HepG2 (cell line): Measurements from ENCODE around the gene PSMC4. TPM values are rescaled to one million over a fixed set of nuclear protein-coding genes. Genes with fewer than 3 reads are reported as not detected.

Experiments
- ATAC-seq: fragments of 200-7000 bp; cut with Tn5 transposase; 3 replicates; pipeline ENCODE4 v1.9.1; 2020; ENCODE audit warnings: mild to moderate bottlenecking, moderate library complexity
- BruUV-seq: library from RNA; stranded (reverse); fragments of 400-500 nt; replicated peaks from 2 replicates; lab custom pipeline; 2021; lab: Mats Ljungman, UMichigan
- CTCF ChIA-PET: fragments of 300-600 bp; formaldehyde crosslinking; extraction: SDS; loops from one replicate; lab custom pipeline; 2021; ENCODE audit warnings: low total read pairs, inconsistent platforms, low intra/inter-chr PET ratio; lab: Yijun Ruan, JAX
- POLR2A ChIA-PET: fragments of 350-600 bp; sonication (Branson Sonifier 250); formaldehyde crosslinking; loops from one replicate; lab custom pipeline; 2020; ENCODE audit warnings: antibody characterized with exemption, inconsistent platforms; lab: Yijun Ruan, JAX
- DNase-seq: peaks from one replicate; pipeline ENCODE4 v3.0.0-alpha.2; 2015; ENCODE audit warnings: low spot score
- FAIRE-seq: peaks from 3 replicates; lab custom pipeline; 2011; peaks lifted over from hg19 to GRCh38; lab: Jason Lieb, UNC
- H2AFZ ChIP-seq: one replicate; pipeline ENCODE4 v1.6.1; 2011; ENCODE audit warnings: low read length, inconsistent platforms
- H3K27ac ChIP-seq: fragments of 300-600 bp; 3 replicates; pipeline ENCODE4 v1.8.0; 2011; ENCODE audit warnings: mixed run types, mild to moderate bottlenecking, mixed read lengths, low read length, inconsistent platforms; ENCODE audit not compliant: insufficient read depth; ENCODE audit errors: extremely low read length
- H3K27me3 ChIP-seq, 2 experiments: fragments of 200-600 bp in 1 of 2; 2 replicates in 1 of 2; 3 replicates in 1 of 2; pipeline versions ENCODE4 v1.6.0 to v1.8.0; 2011; ENCODE audit warnings: low read length in 2 of 2, mild to moderate bottlenecking in 2 of 2, moderate library complexity in 2 of 2, inconsistent platforms in 1 of 2; ENCODE audit not compliant: insufficient read depth in 2 of 2, control insufficient read depth in 1 of 2
- H3K36me3 ChIP-seq, 2 experiments: fragments of 200-600 bp in 1 of 2; replicated peaks in 1 of 2; 2 replicates in 1 of 2; 3 replicates in 1 of 2; pipeline versions ENCODE4 v1.5.1 to v1.8.0; 2011; ENCODE audit warnings: low read length in 2 of 2, inconsistent platforms in 1 of 2; ENCODE audit not compliant: insufficient read depth in 2 of 2, control insufficient read depth in 1 of 2
- H3K4me1 ChIP-seq: 2 replicates; pipeline ENCODE4 v1.5.1; 2012; ENCODE audit warnings: low read length, inconsistent platforms; ENCODE audit not compliant: insufficient read depth
- H3K4me2 ChIP-seq: 2 replicates; pipeline ENCODE4 v1.6.0; 2011; ENCODE audit warnings: low read depth, low read length, inconsistent platforms
- H3K4me3 ChIP-seq, 3 experiments: fragments of 200-600 bp in 1 of 3; sonication (generic), shearing (Covaris generic) in 1 of 3; replicated peaks in 1 of 3; 2 replicates each; pipeline ENCODE4 v1.5.1; 2011 to 2016; ENCODE audit warnings: low read length in 3 of 3, inconsistent platforms in 2 of 3, low read depth in 2 of 3, mild to moderate bottlenecking in 2 of 3, control low read depth in 1 of 3, mixed read lengths in 1 of 3; ENCODE audit not compliant: insufficient read depth in 1 of 3
- H3K79me2 ChIP-seq: one replicate; pipeline ENCODE4 v1.6.1; 2011; ENCODE audit warnings: low read length, inconsistent platforms; ENCODE audit not compliant: insufficient read depth
- H3K9ac ChIP-seq: 2 replicates; pipeline ENCODE4 v1.6.0; 2011; ENCODE audit warnings: mild to moderate bottlenecking, low read depth, low read length, inconsistent platforms; ENCODE audit not compliant: insufficient read depth
- H3K9me3 ChIP-seq: 2 replicates; pipeline ENCODE4 v1.5.1; 2012; ENCODE audit warnings: mild to moderate bottlenecking, low read length
- H4K20me1 ChIP-seq: 2 replicates; pipeline ENCODE4 v1.6.0; 2011; ENCODE audit warnings: inconsistent platforms, mild to moderate bottlenecking, low read length, moderate library complexity; ENCODE audit not compliant: insufficient read depth
- ASH2L ChIP-seq: fragments of 300-600, 200-600 bp; sonication (generic); IDR thresholded peaks from 2 replicates; pipeline ENCODE4 v1.7.0; 2017; ENCODE audit warnings: low read depth, mild to moderate bottlenecking, moderate library complexity, mixed read lengths, low read length; ENCODE audit not compliant: insufficient read length
- FOXP4 ChIP-seq: sonication (generic); formaldehyde crosslinking; IDR thresholded peaks from 2 replicates; pipeline ENCODE4 v1.4.0; 2020; ENCODE audit warnings: missing genetic modification reagents
- GATA4 ChIP-seq: sonication (generic); IDR thresholded peaks from 2 replicates; pipeline ENCODE4 v1.6.1; 2016; ENCODE audit warnings: antibody characterized with exemption, low read depth, borderline replicate concordance
- HNF1B ChIP-seq: sonication (generic); formaldehyde crosslinking; IDR thresholded peaks from 2 replicates; pipeline ENCODE4 v1.5.1; 2020; ENCODE audit warnings: mild to moderate bottlenecking, moderate library complexity, missing genetic modification reagents
- KDM1A ChIP-seq: IDR thresholded peaks from 2 replicates; pipeline ENCODE4 v1.6.1; 2016; ENCODE audit warnings: missing compliant biosample characterization
- LBX2 ChIP-seq: sonication (generic); formaldehyde crosslinking; IDR thresholded peaks from 2 replicates; pipeline ENCODE4 v1.5.0; 2020; ENCODE audit warnings: missing genetic modification reagents, mild to moderate bottlenecking, borderline replicate concordance
- NAIF1 ChIP-seq: sonication (generic); formaldehyde crosslinking; IDR thresholded peaks from 2 replicates; pipeline ENCODE4 v1.5.0; 2020; ENCODE audit warnings: mild to moderate bottlenecking, missing genetic modification reagents, borderline replicate concordance
- RNF219 ChIP-seq: sonication (generic); formaldehyde crosslinking; IDR thresholded peaks from 2 replicates; pipeline ENCODE4 v1.5.0; 2020; ENCODE audit warnings: mild to moderate bottlenecking, missing genetic modification reagents
- SKI ChIP-seq: fragments of 450-650 bp; IDR thresholded peaks from one replicate; pipeline ENCODE4 v1.6.1; 2018; ENCODE audit warnings: mild to moderate bottlenecking; ENCODE audit not compliant: partially characterized antibody
- SRY ChIP-seq: sonication (generic); formaldehyde crosslinking; IDR thresholded peaks from 2 replicates; pipeline ENCODE4 v1.8.0; 2022; ENCODE audit warnings: mild to moderate bottlenecking, missing genetic modification reagents
- SSRP1 ChIP-seq: IDR thresholded peaks from 2 replicates; pipeline ENCODE4 v1.6.1; 2016; ENCODE audit warnings: control low read depth
- TCF7 ChIP-seq: sonication (generic); IDR thresholded peaks from 2 replicates; pipeline ENCODE4 v1.6.1; 2016; ENCODE audit warnings: antibody characterized with exemption, low read depth
- TFDP1 ChIP-seq: IDR thresholded peaks from 2 replicates; pipeline ENCODE4 v1.6.1; 2016; ENCODE audit warnings: missing compliant biosample characterization, missing genetic modification reagents, borderline replicate concordance
- TRIM24 ChIP-seq: sonication (generic); formaldehyde crosslinking; IDR thresholded peaks from 2 replicates; pipeline ENCODE4 v1.8.0; 2022; ENCODE audit warnings: mild to moderate bottlenecking, missing genetic modification reagents
- ZFY ChIP-seq: sonication (generic); formaldehyde crosslinking; IDR thresholded peaks from 2 replicates; pipeline ENCODE4 v1.4.0; 2020; ENCODE audit warnings: missing genetic modification reagents
- ZNF605 ChIP-seq: sonication (generic); formaldehyde crosslinking; IDR thresholded peaks from 2 replicates; pipeline ENCODE4 v1.8.0; 2022; ENCODE audit warnings: mild to moderate bottlenecking, missing genetic modification reagents
- WGBS: methylation state at CpG from one replicate; pipeline ENCODE4 v1.1.6; 2017; ENCODE audit warnings: low lambda C conversion rate; 5-methylcytosine and 5-hydroxymethylcytosine counted together
- in situ Hi-C: cut with HindIII; loops from 2 replicates; pipeline ENCODE4 v1.10.0; 2017; ENCODE audit warnings: low pct_unique_long_range_greater_than_20kb; ENCODE audit not compliant: extremely low pct_ligation_motif_present
- intact Hi-C: fragments of 100-400 bp; cut with micrococcal nuclease; formaldehyde crosslinking; loops from one replicate; pipeline ENCODE4 v1.10.0; 2022; ENCODE audit not compliant: unreplicated experiment
- polyA plus RNA-seq, 8 experiments: library from polyadenylated mRNA; depleted of rRNA in 3 of 8; stranded (reverse) in 7 of 8; unstranded in 1 of 8; fragments of >200 nt; fragmentation: Illumina TruSeq in 4 of 8; extraction: Trizol in 4 of 8; gene quantifications; 2 replicates each; pipeline versions ENCODE4 v1.2.1 to v1.2.3, GENCODE V29; 2011 to 2016; ENCODE audit warnings: low read depth in 4 of 8, missing spikeins in 1 of 8, mixed read lengths in 1 of 8; ENCODE audit not compliant: insufficient read depth in 1 of 8
- total RNA-seq, 5 experiments: library from RNA; depleted of rRNA; stranded (reverse); fragments of >200 nt; fragmentation: Illumina TruSeq; extraction: Trizol; gene quantifications; 2 replicates each; pipeline ENCODE4 v1.2.3, GENCODE V29; 2016; ENCODE audit warnings: low read depth in 1 of 5

The PSMC4 gene
- total and polyA plus RNA-seq, 2 of the 13 experiments (the other 11 are each of a cell fraction or from before 2014, with no cell fraction given): 49.9 to 160 TPM

GRCh38 chr19:39971380-39972035, 543 bp downstream of the PSMC4 start:
- Histone ChIP-seq H3K27me3 (no peaks in the 10 kb centered on the region; a peak in 1 of 5 replicates), H3K79me2 (peaks cover 21% of the 10 kb centered on the region), H4K20me1 (no peaks in the 10 kb centered on the region), H3K9ac (peak overlapping the region; percentile 90), H2AFZ (no peak overlapping the region), H3K4me1 (peaks cover 34% of the 10 kb centered on the region), H3K36me3 (peaks cover 13 to 30% of the 10 kb centered on the region in 2 experiments), H3K9me3 (no peaks in the 10 kb centered on the region), H3K4me2 (peak overlapping the region; percentile 89), H3K27ac (peak overlapping the region; percentile 62), H3K4me3 (peak overlapping the region; percentile 88 to 93 (median 93))
- under 1% methylated on average over 8 of the region's 21 CpGs for WGBS
- ChIA-PET POLR2A (interaction anchor here (0.9 to 2.8 kb wide), 11 partner anchors 11 to 127 kb away, joined by 3 to 24 read pairs (median 8); partner anchors contain the start of genes FBL, ZNF546 and ZNF780A), CTCF (interaction anchor here (1.3 kb wide), 1 partner anchor 90 kb away, joined by 6 read pairs; no protein-coding TSS in a partner anchor)
- in situ Hi-C loops (loop anchor here (5.0 kb wide), 1 partner anchor 79 kb away; no protein-coding TSS in a partner anchor), intact Hi-C loops (loop anchor here (2.0 kb wide), 1 partner anchor 25 kb away; the partner anchor contains the start of gene ZNF546)
- DNase-seq (no peak), ATAC-seq (no peak), FAIRE-seq (no peak)
- BruUV-seq: TSS peak; percentile 68
- no peak for TF ChIP-seq SKI
- no peak for TF ChIP-seq TFDP1 (CRISPR knock-in tag)
- TF ChIP-seq ASH2L: peak; percentile 19
- TF ChIP-seq KDM1A (CRISPR knock-in tag): no peak
- no peak for TF ChIP-seq TRIM24 (CRISPR knock-in tag)
- no peak for TF ChIP-seq LBX2 (CRISPR knock-in tag)
- 0 out of 2 replicates have a peak, but pooled peaks have one; percentile 6 for TF ChIP-seq ZNF605 (CRISPR knock-in tag)
- TF ChIP-seq ZFY (CRISPR knock-in tag): 0 out of 2 replicates have a peak, but pooled peaks have one; percentile 4
- TF ChIP-seq HNF1B (CRISPR knock-in tag): no peak
- TF ChIP-seq GATA4: no peak
- 0 out of 2 replicates have a peak, but pooled peaks have one; percentile 45 for TF ChIP-seq NAIF1 (CRISPR knock-in tag)
- peak; percentile 79; the same call in 1 of the 2 replicates for TF ChIP-seq RNF219
- TF ChIP-seq FOXP4: no peak
- TF ChIP-seq SSRP1 (CRISPR knock-in tag): no peak
- TF ChIP-seq TCF7: no peak
- no peak for TF ChIP-seq SRY (CRISPR knock-in tag)
